Lower lobe of right lung (tissue), 2 donors: ENCODE measurements around the gene MYO1D. TPM values are rescaled to one million over a fixed set of nuclear protein-coding genes. Genes with fewer than 3 reads are reported as not detected.

Source experiments
- ATAC-seq, 2 donors: fragments of 200-7000 bp; cut with Tn5 transposase; one replicate each; pipeline ENCODE4 v1.9.1; 2020 to 2022; ENCODE audit warnings: mild to moderate bottlenecking in 2 of 2, moderate library complexity in 2 of 2
- DNase-seq: peaks from one replicate; pipeline ENCODE4 v3.0.0-alpha.2; 2020
- H3K27ac ChIP-seq: fragments of 200-600 bp; one replicate; pipeline ENCODE4 v1.8.0; 2022
- H3K27me3 ChIP-seq: fragments of 200-600 bp; one replicate; pipeline ENCODE4 v1.8.0; 2022; ENCODE audit warnings: low read depth
- H3K36me3 ChIP-seq: fragments of 200-600 bp; one replicate; pipeline ENCODE4 v1.8.0; 2022; ENCODE audit warnings: mild to moderate bottlenecking
- H3K4me1 ChIP-seq: fragments of 200-600 bp; one replicate; pipeline ENCODE4 v1.8.0; 2022
- H3K4me3 ChIP-seq: fragments of 200-600 bp; one replicate; pipeline ENCODE4 v1.8.0; 2022; ENCODE audit warnings: mild to moderate bottlenecking
- H3K9me3 ChIP-seq: fragments of 200-600 bp; one replicate; pipeline ENCODE4 v1.8.0; 2022
- CTCF ChIP-seq: fragments of 200-600 bp; IDR thresholded peaks from one replicate; pipeline ENCODE4 v1.8.0; 2022; ENCODE audit warnings: antibody characterized with exemption, mild to moderate bottlenecking
- intact Hi-C: fragments of 100-400 bp; cut with DNase I; formaldehyde crosslinking; loops from one replicate; pipeline ENCODE4 v1.11.0; 2022
- total RNA-seq: library from RNA; stranded (reverse); fragmentation: NEBNext Ultra II Directional; extraction: Animal tissue kit (Norgen Biotek cat#: 25700); gene quantifications from one replicate; pipeline ENCODE4 v1.2.1, GENCODE V29; 2021
- donor health status: DM: no; HTN: yes; CAD: no; lungs with severe emphysema.

Gene MYO1D
- total RNA-seq, 1 donor from 2014 or later, result 58.0 TPM

DNA sequence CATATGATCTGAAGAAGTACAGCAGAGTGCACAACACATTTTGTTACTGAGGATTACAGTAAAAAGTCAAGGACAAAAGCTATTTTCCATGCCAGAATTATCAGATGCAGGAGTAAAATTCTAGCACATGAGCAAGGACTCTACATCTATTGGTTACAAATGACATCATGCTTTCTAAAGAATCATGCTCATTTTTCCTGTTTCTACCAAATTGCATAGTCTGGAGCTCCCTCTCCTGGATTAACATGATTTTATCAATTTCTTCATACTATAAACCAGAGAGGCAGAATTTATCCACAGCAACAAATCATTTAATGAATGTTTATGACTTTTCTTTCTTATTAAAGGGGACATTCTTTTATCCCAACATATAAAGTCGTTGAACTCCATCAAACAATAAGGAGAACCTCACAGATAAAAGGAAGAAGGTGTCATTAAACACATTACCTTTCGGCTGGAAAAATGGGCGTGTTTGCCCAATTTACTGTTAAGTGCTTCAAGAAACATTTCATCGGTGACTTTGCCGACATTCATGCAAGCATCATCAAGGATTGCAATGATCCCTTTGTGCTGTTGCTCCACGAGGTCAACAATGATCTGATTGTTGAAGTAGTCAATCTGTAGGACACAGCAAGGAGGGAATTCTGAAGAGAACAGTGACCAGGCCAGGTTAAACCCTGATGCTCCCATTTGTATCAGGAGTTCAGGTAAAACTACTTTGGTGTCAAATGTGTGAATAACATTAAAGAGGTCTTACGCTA lies 121.7 kb downstream of the MYO1D start:
- ATAC-seq (peak; percentile 36 to 66), DNase-seq (no peak)
- TF ChIP-seq CTCF, result peak; percentile 33
- H3K36me3 ChIP-seq, result peaks cover 19% of the 10 kb centered on the region
- H3K9me3 ChIP-seq, result no peaks in the 10 kb centered on the region
- intact Hi-C loops, result no loop called here
- no peaks in the 10 kb centered on the region for H3K4me1 ChIP-seq
- no peak overlapping the region for H3K4me3 ChIP-seq
- H3K27me3 ChIP-seq, result no peaks in the 10 kb centered on the region
- H3K27ac ChIP-seq, result no peak overlapping the region

DNA sequence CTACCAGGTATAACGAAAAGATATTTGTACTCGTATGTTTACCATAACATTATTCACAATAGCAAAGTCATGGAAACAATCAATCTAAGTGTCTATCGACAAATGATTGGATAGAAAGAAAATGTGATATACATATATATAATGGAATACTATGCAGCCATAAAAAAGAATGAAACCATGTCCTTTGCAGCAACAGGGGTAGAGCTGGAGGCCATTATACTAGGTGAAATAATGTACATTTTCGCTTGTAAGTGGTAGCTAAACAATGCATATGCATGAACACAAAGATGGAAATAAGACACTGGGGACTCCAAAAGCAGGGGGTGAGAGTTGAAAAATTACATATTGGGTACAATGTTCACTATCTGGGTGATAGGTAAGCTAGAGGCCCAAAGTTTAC lies 124.0 kb downstream of the MYO1D start:
- H3K36me3 ChIP-seq, result peaks cover 9% of the 10 kb centered on the region
- DNase-seq, result no peak
- H3K27me3 ChIP-seq, result no peaks in the 10 kb centered on the region
- TF ChIP-seq CTCF, result no peak
- ATAC-seq, result no peak
- no peaks in the 10 kb centered on the region for H3K4me1 ChIP-seq
- H3K4me3 ChIP-seq, result no peak overlapping the region
- H3K27ac ChIP-seq, result no peak overlapping the region
- intact Hi-C loops, result no loop called here
- H3K9me3 ChIP-seq, result no peaks in the 10 kb centered on the region

DNA sequence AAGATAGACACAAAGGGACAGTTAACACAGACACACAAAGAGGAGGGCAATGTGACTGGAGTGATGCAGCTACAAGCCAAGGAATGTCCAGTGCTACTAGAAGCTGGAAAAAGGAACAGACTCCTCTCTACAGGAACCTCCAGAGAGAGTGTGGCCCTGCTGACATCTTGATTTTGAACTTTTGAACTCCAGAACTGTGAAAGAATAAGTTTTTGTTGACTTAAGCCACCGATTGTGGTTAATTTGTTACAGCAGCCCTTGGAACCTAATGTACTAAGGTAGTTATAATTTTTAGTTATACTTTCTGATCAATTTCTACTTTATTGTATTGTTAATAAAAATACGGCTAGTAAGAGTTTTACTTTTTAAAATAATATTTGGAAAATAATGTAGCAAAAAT lies 129.1 kb downstream of the MYO1D start:
- H3K9me3 ChIP-seq, result no peaks in the 10 kb centered on the region
- no peak for TF ChIP-seq CTCF
- H3K36me3 ChIP-seq, result peaks cover 10% of the 10 kb centered on the region
- no peak for ATAC-seq
- no peak overlapping the region for H3K27ac ChIP-seq
- H3K27me3 ChIP-seq, result no peaks in the 10 kb centered on the region
- intact Hi-C loops, result no loop called here
- no peak for DNase-seq
- peaks cover under 1% of the 10 kb centered on the region for H3K4me1 ChIP-seq
- no peak overlapping the region for H3K4me3 ChIP-seq

DNA sequence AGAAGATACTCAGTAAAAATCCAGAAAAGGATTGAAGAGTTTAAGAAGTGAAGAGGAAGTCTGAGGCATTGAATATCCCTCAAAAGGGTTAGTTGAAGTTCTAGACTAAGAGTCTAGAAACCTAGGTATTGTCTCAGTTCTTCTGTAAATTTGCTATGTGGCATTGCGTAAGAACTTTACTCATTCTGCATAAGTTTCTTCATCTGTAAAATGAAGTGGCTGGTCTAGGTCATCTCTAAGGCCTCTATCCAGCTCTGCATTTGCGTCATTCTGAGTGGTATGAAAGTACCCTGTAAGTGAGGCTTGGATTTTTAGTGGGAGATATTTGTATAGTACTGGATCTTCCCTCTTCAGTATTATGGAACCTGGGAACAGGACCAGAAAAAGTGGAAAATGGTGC lies 130.2 kb downstream of the MYO1D start:
- DNase-seq, result no peak
- no peak for TF ChIP-seq CTCF
- Histone ChIP-seq H3K27me3 (no peaks in the 10 kb centered on the region), H3K4me1 (peaks cover 8% of the 10 kb centered on the region), H3K9me3 (no peaks in the 10 kb centered on the region), H3K27ac (no peak overlapping the region), H3K36me3 (peaks cover 10% of the 10 kb centered on the region), H3K4me3 (no peak overlapping the region)
- no peak for ATAC-seq
- intact Hi-C loops, result no loop called here

DNA sequence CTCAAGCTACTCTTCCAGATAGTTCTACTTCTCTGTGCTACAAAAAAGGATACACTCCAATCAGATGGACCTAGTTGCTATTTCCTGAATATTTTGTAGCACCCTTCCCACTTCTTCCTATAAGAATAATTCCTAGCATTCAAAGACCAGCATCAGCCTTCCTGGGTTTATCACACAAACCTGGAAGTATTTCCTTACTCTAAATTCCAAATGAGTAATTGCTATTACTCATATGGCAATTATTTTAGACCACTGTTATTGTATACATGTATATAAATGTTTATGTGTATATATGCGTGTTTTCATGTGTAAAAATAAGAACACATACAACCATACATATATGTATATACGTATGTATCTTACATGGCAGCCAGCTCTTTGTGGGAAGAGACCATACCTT lies 130.6 kb downstream of the MYO1D start:
- H3K27ac ChIP-seq, result no peak overlapping the region
- DNase-seq, result no peak
- no peak overlapping the region for H3K4me3 ChIP-seq
- no peak for TF ChIP-seq CTCF
- H3K4me1 ChIP-seq, result peaks cover 8% of the 10 kb centered on the region
- no peaks in the 10 kb centered on the region for H3K9me3 ChIP-seq
- H3K36me3 ChIP-seq, result peaks cover 10% of the 10 kb centered on the region
- intact Hi-C loops, result no loop called here
- ATAC-seq, result no peak
- H3K27me3 ChIP-seq, result no peaks in the 10 kb centered on the region
